ES-I3 (cell line): ENCODE data around the gene SDK1.

Experiments
- H3K36me3 ChIP-seq: 2 replicates; pipeline ENCODE4 v1.6.1; 2013; ENCODE audit warnings: mild to moderate bottlenecking, low read length, control low read depth, moderate library complexity; ENCODE audit not compliant: insufficient read depth
- H3K4me1 ChIP-seq: 2 replicates; pipeline ENCODE4 v1.6.1; 2013; ENCODE audit warnings: mild to moderate bottlenecking, control low read depth, low read length; ENCODE audit not compliant: insufficient read depth
- H3K9ac ChIP-seq: 2 replicates; pipeline ENCODE4 v1.6.1; 2013; ENCODE audit warnings: low read depth, mild to moderate bottlenecking, low read length, moderate library complexity
- H3K9me3 ChIP-seq: 2 replicates; pipeline ENCODE4 v1.6.1; 2013; ENCODE audit warnings: mild to moderate bottlenecking, low read length, moderate library complexity; ENCODE audit not compliant: control insufficient read depth, insufficient read depth

Gene SDK1

GRCh38 chr7:4218481-4218880 lies 917.4 kb downstream of the SDK1 start:
- no peaks in the 10 kb centered on the region for H3K9me3 ChIP-seq
- no peaks in the 10 kb centered on the region for H3K36me3 ChIP-seq
- no peak overlapping the region for H3K9ac ChIP-seq

DNA sequence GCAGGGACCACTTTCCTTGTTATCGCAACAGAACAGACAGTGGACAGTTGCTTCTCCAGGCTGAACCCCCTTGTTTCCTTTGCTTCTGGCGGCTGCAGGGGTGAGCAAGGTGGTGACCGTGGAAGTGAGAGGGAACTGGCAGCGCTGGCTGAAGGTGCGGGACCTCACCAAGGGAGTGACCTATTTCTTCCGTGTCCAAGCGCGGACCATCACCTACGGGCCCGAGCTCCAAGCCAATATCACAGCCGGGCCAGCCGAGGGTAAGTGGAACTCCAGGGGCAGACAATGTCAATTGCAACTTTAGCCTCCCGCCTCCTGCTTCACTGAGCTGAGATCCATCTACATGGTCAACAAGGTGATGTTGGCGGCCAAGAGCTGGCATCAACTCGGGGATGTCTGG lies 919.0 kb downstream of the SDK1 start:
- no peaks in the 10 kb centered on the region for H3K9me3 ChIP-seq
- H3K36me3 ChIP-seq = no peaks in the 10 kb centered on the region
- no peak overlapping the region for H3K9ac ChIP-seq
- no peaks in the 10 kb centered on the region; the same call in 1 of the 2 replicates for H3K4me1 ChIP-seq

More at GRCh38 chr7:4218481-4218880, 917.4 kb downstream of the SDK1 start:
- H3K4me1 ChIP-seq = no peaks in the 10 kb centered on the region; the same call in 1 of the 2 replicates

DNA sequence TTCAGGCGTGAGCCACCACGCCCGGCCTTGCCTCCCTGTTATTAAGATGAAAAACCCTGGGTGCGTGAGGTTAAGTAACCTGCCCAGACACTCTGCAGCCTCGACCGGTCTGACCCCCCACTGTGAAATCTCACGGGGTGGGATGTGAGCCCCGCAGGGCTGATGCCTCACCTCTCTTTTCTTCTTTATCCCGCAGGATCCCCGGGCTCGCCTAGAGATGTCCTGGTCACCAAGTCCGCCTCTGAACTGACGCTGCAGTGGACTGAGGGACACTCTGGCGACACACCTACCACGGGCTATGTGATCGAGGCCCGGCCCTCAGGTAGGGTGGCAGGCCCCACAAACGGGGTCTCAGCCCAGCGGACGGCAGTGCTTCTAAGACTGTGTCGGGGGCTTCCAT lies 920.0 kb downstream of the SDK1 start:
- Histone ChIP-seq H3K9ac (no peak overlapping the region), H3K36me3 (no peaks in the 10 kb centered on the region), H3K4me1 (no peaks in the 10 kb centered on the region; the same call in 1 of the 2 replicates), H3K9me3 (no peaks in the 10 kb centered on the region)

- Histone ChIP-seq H3K9ac (no peak overlapping the region), H3K36me3 (no peaks in the 10 kb centered on the region)
Observed at GRCh38 chr7:4222676-4223075, 921.6 kb downstream of the SDK1 start.

GRCh38 chr7:4225361-4225771 lies 924.3 kb downstream of the SDK1 start:
- Histone ChIP-seq H3K9me3 (no peaks in the 10 kb centered on the region), H3K36me3 (no peaks in the 10 kb centered on the region)

More at GRCh38 chr7:4222676-4223075, 921.6 kb downstream of the SDK1 start:
- H3K9me3 ChIP-seq = no peaks in the 10 kb centered on the region
- no peaks in the 10 kb centered on the region for H3K4me1 ChIP-seq

DNA sequence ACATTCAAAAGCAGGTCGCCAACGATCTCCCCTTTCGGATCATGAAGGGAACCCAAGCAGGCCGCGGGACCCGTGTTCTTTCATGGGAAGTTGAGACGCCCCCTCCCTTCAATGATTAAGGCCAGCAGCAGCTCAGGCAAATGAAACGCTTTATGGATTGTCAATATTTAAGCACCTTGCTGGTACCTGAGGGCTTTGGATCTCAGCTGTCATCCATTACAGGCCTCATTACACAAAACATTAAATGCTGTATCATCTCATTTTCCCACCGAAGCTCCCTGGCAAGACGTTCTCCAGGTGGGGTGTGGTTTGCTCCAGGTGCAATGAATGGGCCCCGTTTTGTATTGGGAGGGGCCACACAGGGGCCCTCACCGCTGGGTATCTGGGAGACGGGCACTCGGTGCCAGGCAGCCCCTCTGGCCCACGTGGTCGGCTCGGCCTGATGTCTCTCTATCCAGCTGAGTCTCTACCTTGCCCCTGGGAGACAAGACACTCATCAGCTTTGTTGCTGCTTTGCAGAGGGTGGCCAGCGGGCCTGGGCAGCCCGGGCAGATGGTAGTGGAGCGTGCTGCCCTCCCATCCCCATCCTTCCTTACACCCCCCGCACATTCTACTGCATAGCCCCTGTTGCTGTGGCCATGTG lies 925.0 kb downstream of the SDK1 start:
- H3K4me1 ChIP-seq = no peaks in the 10 kb centered on the region
- H3K9me3 ChIP-seq = no peaks in the 10 kb centered on the region
- H3K9ac ChIP-seq = no peak overlapping the region
- no peaks in the 10 kb centered on the region for H3K36me3 ChIP-seq

More at GRCh38 chr7:4225361-4225771, 924.3 kb downstream of the SDK1 start:
- no peaks in the 10 kb centered on the region for H3K4me1 ChIP-seq
- H3K9ac ChIP-seq = no peak overlapping the region

- no peaks in the 10 kb centered on the region for H3K36me3 ChIP-seq
- H3K9ac ChIP-seq = no peak overlapping the region
- H3K9me3 ChIP-seq = no peaks in the 10 kb centered on the region
- no peaks in the 10 kb centered on the region for H3K4me1 ChIP-seq
Observed at GRCh38 chr7:4226524-4226882, 925.5 kb downstream of the SDK1 start.

DNA sequence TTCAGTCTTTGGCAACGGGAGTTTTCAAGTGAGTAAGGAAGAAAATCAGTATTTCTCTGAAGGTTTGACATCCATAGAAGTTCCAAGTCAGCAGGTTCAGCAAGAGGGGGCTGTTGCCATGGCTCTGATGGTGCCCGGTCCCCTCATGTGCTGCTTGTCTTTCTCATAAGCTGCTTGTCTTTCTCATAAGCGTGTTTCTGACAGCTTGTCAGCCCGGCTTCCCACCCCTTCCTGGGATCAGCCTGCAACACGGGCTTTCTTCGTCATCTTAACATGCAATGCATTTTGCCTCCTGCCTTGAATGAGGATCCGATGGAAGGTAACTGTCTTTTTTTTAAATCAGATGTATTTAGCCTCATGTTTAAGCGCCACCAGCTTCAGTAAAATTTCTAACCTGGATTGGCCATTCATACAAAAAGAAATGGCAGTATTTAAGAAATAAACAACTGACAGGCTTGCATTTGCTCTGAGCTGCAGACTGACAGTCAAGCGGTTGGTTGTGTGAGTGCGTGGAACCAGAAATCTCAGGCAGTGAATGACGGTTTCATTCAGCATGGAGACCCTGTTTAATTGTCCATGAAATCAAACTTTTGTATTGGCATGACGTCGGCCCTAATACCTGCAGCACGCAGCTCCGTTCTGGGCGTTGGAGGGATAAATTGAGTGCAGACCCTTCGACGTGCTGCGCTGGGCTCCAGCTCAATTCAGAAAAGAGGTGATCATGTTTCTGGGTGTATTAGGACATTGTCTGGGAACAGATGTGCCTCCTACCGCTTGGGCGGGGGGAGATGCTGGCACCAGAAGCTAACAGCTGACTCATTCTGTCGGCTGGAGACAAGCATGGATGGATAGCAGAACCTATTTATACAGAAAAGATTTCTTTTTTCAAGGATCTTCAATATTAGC lies 926.3 kb downstream of the SDK1 start:
- Histone ChIP-seq H3K9ac (no peak overlapping the region), H3K9me3 (no peaks in the 10 kb centered on the region), H3K4me1 (no peaks in the 10 kb centered on the region), H3K36me3 (no peaks in the 10 kb centered on the region)

- H3K9ac ChIP-seq = no peak overlapping the region
- H3K9me3 ChIP-seq = no peaks in the 10 kb centered on the region
- H3K36me3 ChIP-seq = no peaks in the 10 kb centered on the region
- no peaks in the 10 kb centered on the region for H3K4me1 ChIP-seq
Observed at GRCh38 chr7:4230352-4230751, 929.3 kb downstream of the SDK1 start.

- H3K36me3 ChIP-seq = no peaks in the 10 kb centered on the region
- no peak overlapping the region for H3K9ac ChIP-seq
- H3K4me1 ChIP-seq = no peaks in the 10 kb centered on the region
- H3K9me3 ChIP-seq = no peaks in the 10 kb centered on the region
Observed at GRCh38 chr7:4233146-4233545, 932.1 kb downstream of the SDK1 start.

- Histone ChIP-seq H3K9ac (no peak overlapping the region), H3K36me3 (no peaks in the 10 kb centered on the region), H3K9me3 (no peaks in the 10 kb centered on the region), H3K4me1 (no peaks in the 10 kb centered on the region)
Observed at GRCh38 chr7:4233621-4234497, 932.8 kb downstream of the SDK1 start.

DNA sequence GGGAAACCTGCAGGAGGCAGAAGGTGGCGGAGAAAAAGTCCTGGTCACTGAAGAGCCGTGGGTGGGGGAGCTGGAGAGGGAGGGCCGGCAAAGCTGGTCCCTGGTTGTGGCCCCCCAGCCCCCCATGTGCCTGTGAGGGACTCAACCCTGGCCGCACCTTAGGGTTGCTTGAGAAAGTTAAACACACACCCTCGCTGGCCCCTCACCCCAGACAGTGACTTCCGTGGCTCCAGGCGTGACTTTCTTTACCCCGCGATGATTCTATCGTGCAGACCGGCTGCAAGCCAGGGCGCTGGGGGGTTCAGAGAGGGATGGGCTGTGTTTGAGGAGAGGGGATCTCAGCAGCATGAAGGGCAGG lies 933.4 kb downstream of the SDK1 start:
- no peaks in the 10 kb centered on the region for H3K36me3 ChIP-seq
- no peaks in the 10 kb centered on the region for H3K9me3 ChIP-seq
- H3K9ac ChIP-seq = no peak overlapping the region
- H3K4me1 ChIP-seq = 0 out of 2 replicates have a peak, but pooled peaks cover 4% of the 10 kb centered on the region

DNA sequence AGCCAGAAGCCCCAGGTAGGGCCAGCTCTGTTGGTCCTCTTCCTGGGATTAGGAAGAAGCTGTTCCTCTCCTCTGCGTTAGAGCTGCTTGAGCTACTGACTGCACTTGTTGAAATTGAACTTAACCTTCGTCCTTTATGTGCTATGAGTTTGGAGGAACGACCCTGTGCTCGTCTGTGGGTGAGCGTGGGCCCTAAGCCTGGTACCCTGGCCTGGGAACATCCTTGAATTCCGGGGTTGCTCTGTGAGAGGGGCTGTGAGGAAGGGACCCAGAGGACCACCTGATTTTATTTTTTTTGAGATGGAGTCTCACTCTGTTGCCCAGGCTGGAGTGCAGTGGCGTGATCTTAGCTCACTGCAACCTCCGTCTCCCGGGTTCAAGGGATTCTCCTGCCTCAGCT lies 933.8 kb downstream of the SDK1 start:
- Histone ChIP-seq H3K4me1 (0 out of 2 replicates have a peak, but pooled peaks cover 7% of the 10 kb centered on the region), H3K36me3 (no peaks in the 10 kb centered on the region), H3K9ac (no peak overlapping the region), H3K9me3 (no peaks in the 10 kb centered on the region)

- Histone ChIP-seq H3K36me3 (no peaks in the 10 kb centered on the region), H3K9me3 (no peaks in the 10 kb centered on the region), H3K9ac (no peak overlapping the region), H3K4me1 (peaks cover 14% of the 10 kb centered on the region)
Observed at GRCh38 chr7:4235596-4235995, 934.5 kb downstream of the SDK1 start.
